OCI-LY7 (cell line): ENCODE data around the gene SLC66A3. TPM values are rescaled to one million over a fixed set of nuclear protein-coding genes. Genes with fewer than 3 reads are reported as not detected.

Experiments used
- BruUV-seq: library from RNA; stranded (reverse); fragments of 400-500 nt; replicated peaks from 2 replicates; lab custom pipeline; 2021; lab: Mats Ljungman, UMichigan
- CTCF ChIA-PET: fragments of 300-600 bp; sonication (Branson Sonifier 250); formaldehyde crosslinking; loops from one replicate; lab custom pipeline; 2022; ENCODE audit warnings: antibody characterized with exemption; ENCODE audit not compliant: unreplicated experiment; lab: Charles Lee
- POLR2A ChIA-PET: fragments of 300-600 bp; sonication (Branson Sonifier 250); formaldehyde crosslinking; loops from one replicate; lab custom pipeline; 2022; ENCODE audit warnings: antibody characterized with exemption; lab: Charles Lee
- DNase-seq: peaks from one replicate; pipeline ENCODE4 v3.0.0-alpha.2; 2015; ENCODE audit warnings: low spot score
- H2AFZ ChIP-seq: fragments of 200-600 bp; sonication (generic), shearing (Covaris generic); 2 replicates; pipeline ENCODE4 v1.6.1; 2014; ENCODE audit warnings: mild to moderate bottlenecking, antibody characterized with exemption, low read length, moderate library complexity
- H3K27ac ChIP-seq: fragments of 200-600 bp; sonication (generic); 2 replicates; pipeline ENCODE4 v1.5.1; 2014; ENCODE audit warnings: mixed run types, low read depth, mild to moderate bottlenecking, moderate library complexity, low read length, inconsistent platforms; ENCODE audit not compliant: poor library complexity, severe bottlenecking
- H3K36me3 ChIP-seq: fragments of 200-600 bp; sonication (generic); 2 replicates; pipeline ENCODE4 v1.6.1; 2014; ENCODE audit warnings: mild to moderate bottlenecking, antibody characterized with exemption, low read length, moderate library complexity, mixed read lengths; ENCODE audit not compliant: insufficient read depth
- H3K4me1 ChIP-seq: fragments of 200-600 bp; sonication (generic); 2 replicates; pipeline ENCODE4 v1.5.1; 2014; ENCODE audit warnings: mild to moderate bottlenecking, low read length; ENCODE audit not compliant: insufficient read depth, poor library complexity, severe bottlenecking
- H3K4me2 ChIP-seq: fragments of 200-600 bp; sonication (generic); 2 replicates; pipeline ENCODE4 v1.6.1; 2014; ENCODE audit warnings: mild to moderate bottlenecking, low read length
- H3K4me3 ChIP-seq: fragments of 200-600 bp; sonication (generic); 2 replicates; pipeline ENCODE4 v1.5.1; 2014; ENCODE audit warnings: mild to moderate bottlenecking, low read depth, low read length; ENCODE audit not compliant: poor library complexity, severe bottlenecking
- H3K79me2 ChIP-seq: fragments of 200-600 bp; sonication (generic); 2 replicates; pipeline ENCODE4 v1.6.1; 2016; ENCODE audit warnings: low read depth, mild to moderate bottlenecking, low read length, moderate library complexity, mixed read lengths; ENCODE audit not compliant: insufficient read depth
- H3K9me2 ChIP-seq: fragments of 200-600 bp; sonication (generic); 2 replicates; pipeline ENCODE4 v1.6.1; 2016; ENCODE audit warnings: mild to moderate bottlenecking, low read length, mixed read lengths; ENCODE audit not compliant: insufficient read depth
- H3K9me3 ChIP-seq: fragments of 200-600 bp; sonication (generic); 2 replicates; pipeline ENCODE4 v1.6.1; 2014; ENCODE audit warnings: mild to moderate bottlenecking, mixed run types, low read length, mixed read lengths
- H4K20me1 ChIP-seq: fragments of 200-600 bp; sonication (generic); 2 replicates; pipeline ENCODE4 v1.6.1; 2014; ENCODE audit warnings: mild to moderate bottlenecking, antibody characterized with exemption, low read length, moderate library complexity, mixed read lengths; ENCODE audit not compliant: insufficient read depth
- CTCF ChIP-seq: fragments of 200-600 bp; sonication (generic); conservative IDR thresholded peaks from 2 replicates; pipeline ENCODE4 v1.5.1; 2014; ENCODE audit warnings: mild to moderate bottlenecking, antibody characterized with exemption, low read length, moderate library complexity, mixed read lengths
- EZH2phosphoT487 ChIP-seq: fragments of 200-600 bp; sonication (generic); IDR thresholded peaks from 2 replicates; pipeline ENCODE4 v1.6.1; 2018; ENCODE audit warnings: low read depth, borderline replicate concordance, mild to moderate bottlenecking, mixed run types, antibody characterized with exemption, low read length, moderate library complexity, mixed read lengths
- intact Hi-C: fragments of 100-400 bp; cut with micrococcal nuclease; formaldehyde crosslinking; loops from one replicate; pipeline ENCODE4 v1.10.0; 2022; ENCODE audit not compliant: unreplicated experiment
- total RNA-seq, 2 experiments: library from RNA; depleted of rRNA in 1 of 2; stranded (reverse); fragments of >200 nt in 1 of 2; shearing (Covaris generic) in 1 of 2; gene quantifications; 2 replicates each; pipeline ENCODE4 v1.2.3, GENCODE V29; 2014 to 2022

SLC66A3 gene
- total RNA-seq, 2 experiments from 2014 or later = 6.0 to 10.0 TPM

DNA sequence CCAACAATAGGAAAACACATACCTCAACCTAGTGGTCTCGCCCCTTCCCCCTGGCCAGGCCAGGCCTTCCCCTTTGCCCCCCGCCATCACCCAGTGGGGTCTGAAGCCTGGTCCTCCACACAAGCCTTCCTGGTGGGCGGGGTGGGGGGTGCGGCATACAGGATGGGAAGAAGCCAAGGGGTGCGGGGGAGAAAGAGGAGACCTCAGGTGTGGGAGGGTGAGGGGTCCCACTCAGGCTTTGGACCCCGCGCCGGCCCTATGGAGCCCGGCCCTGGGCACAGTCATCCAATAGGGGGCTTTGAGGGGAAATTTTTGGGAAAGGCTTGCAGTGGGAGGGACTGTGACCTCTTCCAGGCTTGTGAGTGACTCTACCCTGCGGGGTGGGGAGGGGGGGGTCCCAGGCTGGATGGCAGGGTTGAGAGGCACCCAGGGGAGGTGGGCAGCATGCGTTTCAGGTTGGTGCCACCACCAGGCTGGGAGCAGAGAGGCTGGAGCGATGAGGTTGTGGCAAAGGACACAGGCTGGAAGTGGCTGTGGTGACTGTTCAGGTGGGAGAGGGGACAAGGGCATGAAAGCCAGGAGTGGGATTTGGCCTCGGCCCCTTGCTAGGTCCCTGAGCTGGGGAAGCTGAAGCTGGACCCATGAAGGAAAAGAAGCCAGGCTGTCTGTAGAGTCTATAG is 1.3 kb downstream of the SLC66A3 start:
- POLR2A ChIA-PET = interaction anchor here (0.6 kb wide), 1 partner anchor 53 kb away, joined by 3 read pairs; no protein-coding TSS in a partner anchor
- Histone ChIP-seq H3K4me1 (peaks cover 14% of the 10 kb centered on the region), H3K4me3 (peak overlapping the region; percentile 80), H3K79me2 (no peaks in the 10 kb centered on the region), H3K36me3 (no peaks in the 10 kb centered on the region), H3K9me2 (no peaks in the 10 kb centered on the region), H4K20me1 (no peaks in the 10 kb centered on the region; the same call in 1 of the 2 replicates), H2AFZ (no peak overlapping the region), H3K9me3 (no peaks in the 10 kb centered on the region), H3K27ac (no peak overlapping the region), H3K4me2 (peak overlapping the region; percentile 73)
- intact Hi-C loops = no loop called here
- CTCF ChIA-PET = interaction anchor here (0.6 kb wide), 1 partner anchor 629 kb away, joined by 5 read pairs; no protein-coding TSS in a partner anchor
- BruUV-seq = no TSS peak
- DNase-seq = no peak
- TF ChIP-seq EZH2phosphoT487 = no peak
- TF ChIP-seq CTCF = no peak

DNA sequence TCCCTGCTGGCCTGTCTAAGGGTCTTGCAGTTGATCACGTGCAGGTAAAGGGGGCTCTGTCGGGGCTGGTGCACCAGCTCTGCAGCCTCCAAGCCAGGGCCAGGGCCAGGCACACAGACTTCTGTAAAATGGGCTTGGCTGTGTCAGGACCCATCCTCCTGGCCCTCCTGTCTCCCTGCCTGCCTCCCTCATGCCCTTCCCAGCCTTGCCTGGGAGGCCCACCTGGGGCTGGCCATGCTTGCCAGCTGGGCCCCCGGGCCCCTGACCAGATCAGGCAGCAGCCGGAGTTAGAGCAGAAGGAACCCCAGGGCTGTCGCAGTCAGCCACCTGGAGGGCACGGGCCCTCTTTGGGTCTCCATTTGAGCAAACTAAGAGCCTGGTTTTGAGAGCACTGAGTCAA is 2.0 kb downstream of the SLC66A3 start:
- POLR2A ChIA-PET = interaction anchor here (0.6 kb wide), 1 partner anchor 53 kb away, joined by 3 read pairs; no protein-coding TSS in a partner anchor
- no TSS peak for BruUV-seq
- Histone ChIP-seq H3K4me1 (peaks cover 14% of the 10 kb centered on the region), H3K4me3 (no peak overlapping the region), H3K79me2 (no peaks in the 10 kb centered on the region), H3K36me3 (no peaks in the 10 kb centered on the region), H2AFZ (no peak overlapping the region), H3K9me2 (no peaks in the 10 kb centered on the region), H4K20me1 (no peaks in the 10 kb centered on the region; the same call in 1 of the 2 replicates), H3K27ac (no peak overlapping the region), H3K9me3 (no peaks in the 10 kb centered on the region), H3K4me2 (no peak overlapping the region)
- intact Hi-C loops = no loop called here
- CTCF ChIA-PET = interaction anchor here (0.6 kb wide), 1 partner anchor 628 kb away, joined by 5 read pairs; no protein-coding TSS in a partner anchor
- TF ChIP-seq CTCF = no peak
- TF ChIP-seq EZH2phosphoT487 = no peak
- no peak for DNase-seq

DNA sequence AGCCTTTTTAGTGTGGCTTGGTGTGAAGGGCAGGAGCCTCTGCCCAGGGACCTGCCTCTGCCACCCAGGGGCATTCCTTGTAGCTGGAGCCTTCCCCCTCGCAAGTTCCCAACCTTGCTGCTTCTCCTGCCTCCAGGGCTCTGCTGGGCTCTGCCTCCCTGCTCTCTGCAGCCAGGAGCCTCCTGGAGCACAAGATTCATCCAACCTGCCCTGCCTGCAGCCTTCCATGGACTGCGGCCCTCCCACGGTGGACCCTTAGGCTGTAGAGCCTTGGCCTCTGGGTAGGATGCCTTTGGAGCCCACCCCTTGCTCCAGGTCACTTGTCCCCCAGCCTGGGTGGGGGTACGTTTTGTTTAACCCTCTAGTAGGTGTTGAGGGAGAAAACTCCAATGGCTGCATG is 2.5 kb downstream of the SLC66A3 start:
- ChIA-PET CTCF (no interaction called here), POLR2A (interaction anchor here (0.6 kb wide), 1 partner anchor 156 kb away, joined by 3 read pairs; no protein-coding TSS in a partner anchor)
- Histone ChIP-seq H3K9me3 (no peaks in the 10 kb centered on the region), H3K27ac (no peak overlapping the region), H3K4me1 (peaks cover 14% of the 10 kb centered on the region), H3K9me2 (no peaks in the 10 kb centered on the region), H3K79me2 (no peaks in the 10 kb centered on the region), H3K4me2 (no peak overlapping the region), H3K36me3 (no peaks in the 10 kb centered on the region), H2AFZ (no peak overlapping the region), H3K4me3 (no peak overlapping the region), H4K20me1 (no peaks in the 10 kb centered on the region; the same call in 1 of the 2 replicates)
- no TSS peak for BruUV-seq
- intact Hi-C loops = no loop called here
- no peak for DNase-seq
- TF ChIP-seq EZH2phosphoT487 = no peak
- no peak for TF ChIP-seq CTCF
